Suprapubic skin (tissue), 2 donors: ENCODE measurements around the gene ALDH1A1.

Experiments used
- EP300 ChIP-seq: sonication (generic); formaldehyde crosslinking; IDR thresholded peaks from one replicate; pipeline ENCODE4 v1.6.1; 2017; ENCODE audit warnings: antibody characterized with exemption
- POLR2A ChIP-seq, 2 donors: fragments of 450-650 bp; IDR thresholded peaks; one replicate each; pipeline ENCODE4 v1.6.1; 2017; ENCODE audit warnings: antibody characterized with exemption in 2 of 2, mild to moderate bottlenecking in 2 of 2, moderate library complexity in 2 of 2

- no peak for TF ChIP-seq EP300
- TF ChIP-seq POLR2A (IDR thresholded peaks at IDR 0.05) = no peak
Observed at GRCh38 chr9:72863456-72864094, 89.3 kb downstream of the ALDH1A1 start.
